Lung (tissue), 12 donors: ENCODE data around the gene SGTA. TPM values are rescaled to one million over a fixed set of nuclear protein-coding genes. Genes with fewer than 3 reads are reported as not detected.
A peak's percentile ranks its signal among the peaks of the same experiment; 100 is the strongest.
"Not testable (repeated sequence)": the region's sequence is repeated elsewhere in the genome, so short reads cannot be mapped to it uniquely, and the experiment has no call there.

Source experiments
- ATAC-seq: fragments of 200-7000 bp; cut with Tn5 transposase; one replicate; pipeline ENCODE4 v1.9.1; 2020; ENCODE audit warnings: moderate number of reproducible peaks; ENCODE audit not compliant: insufficient read depth, low FRiP score
- DNase-seq, 3 donors: peaks; one replicate each; pipeline ENCODE4 v3.0.0-alpha.2; 2013 to 2017
- H3K27ac ChIP-seq, 2 donors: one replicate each; pipeline ENCODE4 v1.5.1; 2013; ENCODE audit warnings: mild to moderate bottlenecking in 2 of 2, moderate library complexity in 2 of 2, control low read depth in 1 of 2, inconsistent platforms in 1 of 2, low read depth in 1 of 2, low read length in 1 of 2
- H3K27me3 ChIP-seq, 3 donors: one replicate each; pipeline ENCODE4 v1.5.1; 2013; ENCODE audit warnings: low read length in 2 of 3; ENCODE audit not compliant: control insufficient read depth in 3 of 3, insufficient read depth in 3 of 3
- H3K36me3 ChIP-seq, 4 donors: one replicate each; pipeline ENCODE4 v1.5.1; 2013; ENCODE audit warnings: low read length in 4 of 4, mild to moderate bottlenecking in 1 of 4, moderate library complexity in 1 of 4; ENCODE audit not compliant: control insufficient read depth in 4 of 4, insufficient read depth in 4 of 4
- H3K4me1 ChIP-seq, 5 donors: one replicate each; pipeline ENCODE4 v1.5.1; 2013; ENCODE audit warnings: low read length in 5 of 5, mild to moderate bottlenecking in 2 of 5, moderate library complexity in 1 of 5; ENCODE audit not compliant: control insufficient read depth in 5 of 5, insufficient read depth in 5 of 5
- H3K4me3 ChIP-seq: one replicate; pipeline ENCODE4 v1.5.1; 2013; ENCODE audit warnings: mild to moderate bottlenecking, control low read depth, moderate library complexity
- H3K9ac ChIP-seq, 2 donors: one replicate each; pipeline ENCODE4 v1.5.1; 2013; ENCODE audit warnings: low read length in 2 of 2, control low read depth in 1 of 2; ENCODE audit not compliant: insufficient read depth in 1 of 2
- H3K9me3 ChIP-seq, 4 donors: one replicate each; pipeline ENCODE4 v1.5.1; 2013; ENCODE audit warnings: low read length in 3 of 4, mild to moderate bottlenecking in 1 of 4, moderate library complexity in 1 of 4; ENCODE audit not compliant: control insufficient read depth in 4 of 4, insufficient read depth in 3 of 4
- CTCF ChIP-seq: IDR thresholded peaks from 2 replicates; pipeline ENCODE4 v1.5.1; 2012; ENCODE audit warnings: mild to moderate bottlenecking; ENCODE audit errors: control extremely low read depth, extremely low read depth
- WGBS, 2 donors: extraction: QIAGEN DNeasy Blood & Tissue Kit; methylation state at CpG; one replicate each; pipeline ENCODE4 v1.1.7; 2013; 5-methylcytosine and 5-hydroxymethylcytosine counted together
- polyA plus RNA-seq, 2 donors: library from polyadenylated mRNA; stranded (reverse); fragments of 200-250 nt; gene quantifications; one replicate each; pipeline ENCODE4 v1.2.1, GENCODE V29; 2013
- total RNA-seq, 2 donors: library from RNA; depleted of rRNA in 1 of 2; stranded (reverse); fragments of >200 nt in 1 of 2; gene quantifications; one replicate each; pipeline ENCODE4 v1.2.1, GENCODE V29; 2014 to 2021
- donor health status: control.
- donor health status: control.
- donor health status: Bipolar disorder and iron deficiency.
- donor health status: healthy.
- donor health status: DM: yes; HTN: yes; CAD: no.

SGTA gene
- total and polyA plus RNA-seq, 4 donors = 33.3 to 64.7 (median 51.9) TPM

- DNase-seq = peak; percentile 24 to 38 (median 32)
Measured at GRCh38 chr19:2820112-2820702, 37.1 kb upstream of the SGTA start.

GRCh38 chr19:2819540-2820111 lies 36.6 kb upstream of the SGTA start, which contains the start of gene ZNF554:
TSS of gene ZNF554 (plus strand) at chr19:2819868. CDS start at chr19:2820072, 204 bp downstream.
- Histone ChIP-seq H3K36me3 (peaks cover 0 to 7% (median 3%) of the 10 kb centered on the region in 4 donors), H3K4me3 (peak within 1 kb of the TSS; percentile 78), H3K9ac (peak within 1 kb of the TSS; percentile 63 to 67), H3K27ac (peak within 1 kb of the TSS in 1 of 2 donors; percentile 76), H3K9me3 (no peaks in the 10 kb centered on the region), H3K4me1 (peaks cover 0 to 3% (median 0%) of the 10 kb centered on the region in 5 donors), H3K27me3 (no peaks in the 10 kb centered on the region)
- peak; percentile 98 for TF ChIP-seq CTCF
- ATAC-seq (peak; percentile 97), DNase-seq (peak; percentile 96 to 98 (median 98))
- WGBS, 2 donors = 0% methylated on average over 41 to 64 of the region's 64 CpGs

More at GRCh38 chr19:2820112-2820702, 37.1 kb upstream of the SGTA start:
- WGBS, 2 donors = 3 to 5% methylated on average over 25 to 36 of the region's 36 CpGs
- Histone ChIP-seq H3K9me3 (no peaks in the 10 kb centered on the region), H3K27ac (peak overlapping the region in 1 of 2 donors; percentile 76), H3K4me1 (peaks cover 0 to 3% (median 0%) of the 10 kb centered on the region in 5 donors), H3K9ac (peak overlapping the region; percentile 63 to 67), H3K4me3 (peak overlapping the region; percentile 78), H3K27me3 (no peaks in the 10 kb centered on the region), H3K36me3 (peaks cover 0 to 7% (median 3%) of the 10 kb centered on the region in 4 donors)
- no peak for ATAC-seq
- no peak for TF ChIP-seq CTCF

GRCh38 chr19:2817237-2817829 lies 34.3 kb upstream of the SGTA start:
- H3K4me1 ChIP-seq, ATAC-seq, H3K27ac ChIP-seq, H3K9me3 ChIP-seq, H3K27me3 ChIP-seq, H3K4me3 ChIP-seq, H3K9ac ChIP-seq: not testable (repeated sequence)
- H3K36me3 ChIP-seq = peaks cover 0 to 12% (median 0%) of the 10 kb centered on the region in 4 donors
- 74 to 83% methylated on average over 22 of the region's 22 CpGs for WGBS, 2 donors
- DNase-seq = peak in 1 of 3 donors; percentile 4

GRCh38 chr19:2816641-2817040 lies 33.6 kb upstream of the SGTA start:
- no peak for TF ChIP-seq CTCF
- no peak overlapping the region for H3K9ac ChIP-seq
- peaks cover 0 to 3% (median 0%) of the 10 kb centered on the region in 5 donors for H3K4me1 ChIP-seq
- no peaks in the 10 kb centered on the region for H3K9me3 ChIP-seq
- 91 to 93% methylated on average over 16 of the region's 16 CpGs for whole genome bisulfite sequencing, 2 donors
- ATAC-seq (no peak), DNase-seq (no peak)
- no peaks in the 10 kb centered on the region for H3K27me3 ChIP-seq
- H3K36me3 ChIP-seq = peaks cover 0 to 15% (median 0%) of the 10 kb centered on the region in 4 donors
- H3K4me3 ChIP-seq = no peak overlapping the region
- H3K27ac ChIP-seq = no peak overlapping the region
